Fibroblast of lung (primary cell): ENCODE measurements around the gene CSNK1A1.

Source experiments
- EZH2 ChIP-seq: IDR thresholded peaks from 2 replicates; pipeline ENCODE4 v1.5.1; 2012; ENCODE audit warnings: low read length, control low read depth, mild to moderate bottlenecking; ENCODE audit errors: missing control alignments
- TF ChIP-seq, protein P1 (sequence below), 2 donors: IDR thresholded peaks in 1 of 2; conservative IDR thresholded peaks in 1 of 2; 1 replicate in 1 of 2; 2 replicates in 1 of 2; pipeline ENCODE4 v1.5.1; 2011 to 2012; ENCODE audit warnings: low read length in 2 of 2, control low read depth in 1 of 2, inconsistent platforms in 1 of 2, low read depth in 1 of 2, mild to moderate bottlenecking in 1 of 2

DNA sequence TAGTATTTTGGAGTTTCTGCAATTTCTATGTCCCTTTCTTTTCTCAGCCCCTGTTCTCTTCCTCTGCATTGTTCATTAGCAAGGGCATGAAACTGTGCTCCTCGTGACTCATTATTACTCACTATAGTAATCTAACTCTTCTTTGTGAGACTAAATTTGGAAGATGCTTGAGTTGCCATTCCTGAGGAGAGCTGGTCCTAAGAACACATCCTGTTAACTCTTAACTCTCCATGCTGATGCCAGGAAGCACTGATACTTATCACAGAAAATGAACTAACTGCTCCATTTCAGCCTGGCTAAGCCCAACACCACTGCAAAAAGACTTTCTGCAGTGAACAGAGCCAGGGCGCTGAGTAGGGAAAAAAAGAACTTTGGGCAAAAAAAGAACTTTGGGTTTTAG lies 10.6 kb upstream of the CSNK1A1 start:
- TF ChIP-seq, protein P1, sequence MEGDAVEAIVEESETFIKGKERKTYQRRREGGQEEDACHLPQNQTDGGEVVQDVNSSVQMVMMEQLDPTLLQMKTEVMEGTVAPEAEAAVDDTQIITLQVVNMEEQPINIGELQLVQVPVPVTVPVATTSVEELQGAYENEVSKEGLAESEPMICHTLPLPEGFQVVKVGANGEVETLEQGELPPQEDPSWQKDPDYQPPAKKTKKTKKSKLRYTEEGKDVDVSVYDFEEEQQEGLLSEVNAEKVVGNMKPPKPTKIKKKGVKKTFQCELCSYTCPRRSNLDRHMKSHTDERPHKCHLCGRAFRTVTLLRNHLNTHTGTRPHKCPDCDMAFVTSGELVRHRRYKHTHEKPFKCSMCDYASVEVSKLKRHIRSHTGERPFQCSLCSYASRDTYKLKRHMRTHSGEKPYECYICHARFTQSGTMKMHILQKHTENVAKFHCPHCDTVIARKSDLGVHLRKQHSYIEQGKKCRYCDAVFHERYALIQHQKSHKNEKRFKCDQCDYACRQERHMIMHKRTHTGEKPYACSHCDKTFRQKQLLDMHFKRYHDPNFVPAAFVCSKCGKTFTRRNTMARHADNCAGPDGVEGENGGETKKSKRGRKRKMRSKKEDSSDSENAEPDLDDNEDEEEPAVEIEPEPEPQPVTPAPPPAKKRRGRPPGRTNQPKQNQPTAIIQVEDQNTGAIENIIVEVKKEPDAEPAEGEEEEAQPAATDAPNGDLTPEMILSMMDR (conservative IDR thresholded peaks at IDR 0.05 in 1 of 2, IDR thresholded peaks at IDR 0.05 in 1 of 2; ENCODE audit: low read depth in 1 of 2, low read length in 2 of 2) = no peak
- no peak for TF ChIP-seq EZH2
